Tibial nerve (tissue), 4 donors: ENCODE data around the gene MXD3. TPM values are rescaled to one million over a fixed set of nuclear protein-coding genes. Genes with fewer than 3 reads are reported as not detected.
"Not testable (repeated sequence)": the region's sequence is repeated elsewhere in the genome, so short reads cannot be mapped to it uniquely, and the experiment has no call there.

Source experiments
- DNase-seq, 2 donors: peaks; one replicate each; pipeline ENCODE4 v3.0.0-alpha.2; 2019; ENCODE audit warnings: low spot score in 2 of 2
- H3K27ac ChIP-seq, 4 donors: fragments of 200-600 bp; sonication (generic) in 3 of 4; one replicate each; pipeline ENCODE4 v1.5.1; 2017 to 2019; ENCODE audit warnings: mild to moderate bottlenecking in 1 of 4
- H3K27me3 ChIP-seq, 2 donors: fragments of 200-600 bp; sonication (generic) in 1 of 2; one replicate each; pipeline versions ENCODE4 v1.5.1 to v1.6.0; 2017 to 2019
- H3K36me3 ChIP-seq, 3 donors: fragments of 200-600 bp; sonication (generic); one replicate each; pipeline ENCODE4 v1.5.1; 2018 to 2019
- H3K4me1 ChIP-seq, 4 donors: fragments of 200-600 bp; sonication (generic) in 3 of 4; one replicate each; pipeline ENCODE4 v1.5.1; 2017 to 2019
- H3K4me3 ChIP-seq, 4 donors: fragments of 200-600 bp; sonication (generic) in 3 of 4; one replicate each; pipeline ENCODE4 v1.5.1; 2017 to 2019; ENCODE audit warnings: mild to moderate bottlenecking in 1 of 4, moderate library complexity in 1 of 4
- H3K9me3 ChIP-seq, 4 donors: fragments of 200-600 bp; sonication (generic) in 3 of 4; one replicate each; pipeline ENCODE4 v1.5.1; 2017 to 2019
- CTCF ChIP-seq, 5 experiments: fragments of 200-600 bp in 3 of 5; fragments of 450-650 bp in 2 of 5; sonication (generic) in 3 of 5; IDR thresholded peaks; one replicate each; pipeline ENCODE4 v1.5.1; 2016 to 2019; ENCODE audit warnings: antibody characterized with exemption in 5 of 5, mild to moderate bottlenecking in 3 of 5, moderate library complexity in 2 of 5
- EP300 ChIP-seq, 2 donors: sonication (generic); formaldehyde crosslinking; IDR thresholded peaks; one replicate each; pipeline ENCODE4 v1.6.1; 2017; ENCODE audit warnings: antibody characterized with exemption in 2 of 2, mild to moderate bottlenecking in 1 of 2
- POLR2A ChIP-seq, 2 donors: fragments of 450-650 bp; IDR thresholded peaks; one replicate each; pipeline ENCODE4 v1.6.1; 2017; ENCODE audit warnings: antibody characterized with exemption in 2 of 2, mild to moderate bottlenecking in 2 of 2, moderate library complexity in 2 of 2
- WGBS, 2 donors: methylation state at CpG; one replicate each; pipeline ENCODE4 v1.1.5; 2018; 5-methylcytosine and 5-hydroxymethylcytosine counted together
- total RNA-seq, 4 donors: library from RNA; depleted of rRNA; stranded (reverse); fragments of >200 nt; gene quantifications; one replicate each; pipeline ENCODE4 v1.1.0, GENCODE V29; 2016

The MXD3 gene
- total RNA-seq, 4 donors from 2014 or later, result 5.2 to 33.9 (median 14.7) TPM

DNA sequence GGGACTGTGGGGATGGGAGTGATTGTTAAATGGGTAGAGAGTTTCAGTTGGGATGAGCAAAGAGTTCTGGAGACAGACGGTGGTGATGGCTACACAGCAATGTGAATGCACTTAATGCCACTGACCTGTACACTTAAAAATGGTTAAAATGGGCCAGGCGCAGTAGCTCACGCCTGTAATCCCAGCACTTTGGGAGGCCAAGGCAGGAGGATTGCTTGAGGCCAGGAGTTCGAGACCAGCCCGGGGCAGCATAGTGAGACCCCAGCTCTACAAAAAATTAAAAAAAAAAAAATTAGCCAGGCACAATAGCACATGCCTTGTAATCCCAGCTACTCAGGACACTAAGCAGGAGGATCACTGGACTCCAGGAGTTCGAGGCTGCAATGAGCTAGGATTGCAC is 32.1 kb upstream of the MXD3 start:
- H3K27me3 ChIP-seq, result no peaks in the 10 kb centered on the region
- H3K27ac ChIP-seq, result no peak overlapping the region
- H3K36me3 ChIP-seq, result peaks cover 0 to 64% (median 0%) of the 10 kb centered on the region in 3 donors
- WGBS, 2 donors, result 97 to 98% methylated on average over 6 of the region's 6 CpGs
- DNase-seq, result no peak
- H3K9me3 ChIP-seq, result no peaks in the 10 kb centered on the region
- no peak for TF ChIP-seq EP300 (IDR thresholded peaks at IDR 0.05)
- TF ChIP-seq POLR2A (IDR thresholded peaks at IDR 0.05), result no peak
- H3K4me1 ChIP-seq, result peaks cover 0 to 29% (median 0%) of the 10 kb centered on the region in 4 donors
- H3K4me3 ChIP-seq, result no peak overlapping the region

DNA sequence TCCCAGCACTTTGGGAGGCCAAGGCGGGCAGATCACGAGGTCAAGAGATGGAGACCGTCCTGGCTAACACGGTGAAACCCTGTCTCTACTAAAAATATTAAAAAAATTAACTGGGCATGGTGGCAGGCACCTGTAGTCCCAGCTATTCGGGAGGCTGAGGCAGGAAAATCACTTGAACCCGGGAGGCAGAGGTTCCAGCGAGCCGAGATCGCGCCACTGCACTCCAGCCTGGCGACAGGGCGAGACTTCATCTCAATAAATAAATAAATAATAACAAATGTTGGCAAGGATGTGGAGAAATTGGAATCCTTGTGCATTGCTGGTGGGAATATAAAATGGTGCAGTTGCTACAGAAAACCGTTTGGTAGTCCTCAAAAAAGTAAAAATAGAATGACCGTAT is 31.3 kb upstream of the MXD3 start:
- H3K27me3 ChIP-seq, H3K4me3 ChIP-seq, DNase-seq, H3K27ac ChIP-seq, H3K9me3 ChIP-seq: not testable (repeated sequence)
- peaks cover 0 to 25% (median 0%) of the 10 kb centered on the region in 4 donors for H3K4me1 ChIP-seq
- WGBS, 2 donors, result 92 to 94% methylated on average over 14 of the region's 14 CpGs
- H3K36me3 ChIP-seq, result peaks cover 0 to 72% (median 0%) of the 10 kb centered on the region in 3 donors

- H3K36me3 ChIP-seq, result peaks cover 0 to 85% (median 14%) of the 10 kb centered on the region in 3 donors
Measured at GRCh38 chr5:177339107-177339638, 27.5 kb upstream of the MXD3 start.

GRCh38 chr5:177338251-177339106 is 26.8 kb upstream of the MXD3 start:
- no peak for DNase-seq
- peaks cover 3 to 92% (median 20%) of the 10 kb centered on the region in 3 donors for H3K36me3 ChIP-seq
- H3K4me3 ChIP-seq, result no peak overlapping the region
- WGBS, 2 donors, result 81 to 87% methylated on average over 22 of the region's 22 CpGs
- H3K27me3 ChIP-seq, result no peaks in the 10 kb centered on the region
- H3K4me1 ChIP-seq, result no peaks in the 10 kb centered on the region
- no peak overlapping the region for H3K27ac ChIP-seq
- no peaks in the 10 kb centered on the region for H3K9me3 ChIP-seq
- TF ChIP-seq POLR2A (IDR thresholded peaks at IDR 0.05), result no peak
- no peak for TF ChIP-seq EP300 (IDR thresholded peaks at IDR 0.05)
- no peak for TF ChIP-seq CTCF (IDR thresholded peaks at IDR 0.05)

More at GRCh38 chr5:177339107-177339638, 27.5 kb upstream of the MXD3 start:
- H3K4me3 ChIP-seq, result no peak overlapping the region
- no peak overlapping the region for H3K27ac ChIP-seq
- H3K9me3 ChIP-seq, result no peaks in the 10 kb centered on the region
- WGBS, 2 donors, result 74 to 79% methylated on average over 11 of the region's 11 CpGs
- DNase-seq, result no peak
- no peaks in the 10 kb centered on the region for H3K4me1 ChIP-seq
- H3K27me3 ChIP-seq, result no peaks in the 10 kb centered on the region
- TF ChIP-seq EP300 (IDR thresholded peaks at IDR 0.05) (no peak), POLR2A (IDR thresholded peaks at IDR 0.05) (no peak), CTCF (IDR thresholded peaks at IDR 0.05) (no peak)

DNA sequence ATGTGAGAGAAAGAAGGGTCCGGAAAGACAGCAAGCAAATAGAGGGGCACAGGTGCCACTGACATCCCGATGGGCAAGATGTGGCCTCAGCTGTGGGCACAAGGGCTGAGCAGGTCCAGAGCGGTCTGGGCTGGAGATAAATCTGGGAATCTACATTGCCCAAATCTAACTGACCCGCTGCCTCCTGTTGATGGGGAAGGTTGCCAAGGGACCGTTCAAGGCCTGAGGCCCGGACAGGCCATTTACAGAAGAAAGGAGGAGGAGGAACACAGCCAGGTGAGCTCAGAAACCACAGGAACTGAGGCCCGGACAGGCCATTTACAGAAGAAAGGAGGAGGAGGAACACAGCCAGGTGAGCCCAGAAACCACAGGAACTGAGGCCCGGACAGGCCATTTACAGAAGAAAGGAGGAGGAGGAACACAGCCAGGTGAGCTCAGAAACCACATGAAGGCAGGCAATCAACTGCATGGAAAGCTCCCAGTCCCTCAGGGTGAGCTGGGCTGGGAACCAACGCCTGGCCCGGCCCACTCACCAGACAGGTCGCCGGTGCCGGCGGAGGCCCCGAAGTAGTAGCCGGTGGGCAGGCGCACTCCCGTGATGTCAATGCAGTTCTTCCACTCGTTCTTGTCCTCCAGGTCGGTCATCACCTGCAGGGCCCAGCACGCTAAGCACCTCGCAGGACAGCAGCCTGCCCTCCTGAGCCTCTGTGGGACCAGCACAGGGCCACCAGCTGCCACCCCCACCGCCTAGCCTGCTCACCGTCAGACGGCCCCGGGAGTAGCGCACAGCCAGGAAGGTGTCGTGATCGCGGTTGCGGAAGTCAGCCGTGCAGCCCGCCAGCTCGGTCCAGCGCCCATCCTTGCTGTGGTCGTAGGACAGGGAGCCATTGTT is 25.2 kb upstream of the MXD3 start:
- Histone ChIP-seq H3K27me3 (no peaks in the 10 kb centered on the region), H3K4me1 (no peaks in the 10 kb centered on the region), H3K36me3 (peaks cover 6 to 95% (median 32%) of the 10 kb centered on the region in 3 donors), H3K27ac (no peak overlapping the region), H3K4me3 (no peak overlapping the region), H3K9me3 (no peaks in the 10 kb centered on the region)
- 89 to 91% methylated on average over 23 to 36 of the region's 36 CpGs for WGBS, 2 donors
- no peak for DNase-seq
- TF ChIP-seq CTCF (IDR thresholded peaks at IDR 0.05), result no peak
